Retinal pigment epithelial cell (primary cell): ENCODE measurements around the gene CENPI.
A peak's percentile ranks its signal among the peaks of the same experiment; 100 is the strongest.
"Not testable (repeated sequence)": the region's sequence is repeated elsewhere in the genome, so short reads cannot be mapped to it uniquely, and the experiment has no call there.

Source experiments
- DNase-seq: peaks from one replicate; pipeline ENCODE4 v3.0.0-alpha.2; 2010; ENCODE audit warnings: low read depth
- H3K4me3 ChIP-seq: 2 replicates; pipeline ENCODE4 v1.5.1; 2011; ENCODE audit warnings: mild to moderate bottlenecking, low read length, control low read depth, moderate library complexity
- TF ChIP-seq, protein P1 (sequence below): conservative IDR thresholded peaks from 2 replicates; pipeline ENCODE4 v1.5.1; 2011; ENCODE audit warnings: low read depth, low read length, control low read depth, inconsistent platforms

CENPI gene, protein sequence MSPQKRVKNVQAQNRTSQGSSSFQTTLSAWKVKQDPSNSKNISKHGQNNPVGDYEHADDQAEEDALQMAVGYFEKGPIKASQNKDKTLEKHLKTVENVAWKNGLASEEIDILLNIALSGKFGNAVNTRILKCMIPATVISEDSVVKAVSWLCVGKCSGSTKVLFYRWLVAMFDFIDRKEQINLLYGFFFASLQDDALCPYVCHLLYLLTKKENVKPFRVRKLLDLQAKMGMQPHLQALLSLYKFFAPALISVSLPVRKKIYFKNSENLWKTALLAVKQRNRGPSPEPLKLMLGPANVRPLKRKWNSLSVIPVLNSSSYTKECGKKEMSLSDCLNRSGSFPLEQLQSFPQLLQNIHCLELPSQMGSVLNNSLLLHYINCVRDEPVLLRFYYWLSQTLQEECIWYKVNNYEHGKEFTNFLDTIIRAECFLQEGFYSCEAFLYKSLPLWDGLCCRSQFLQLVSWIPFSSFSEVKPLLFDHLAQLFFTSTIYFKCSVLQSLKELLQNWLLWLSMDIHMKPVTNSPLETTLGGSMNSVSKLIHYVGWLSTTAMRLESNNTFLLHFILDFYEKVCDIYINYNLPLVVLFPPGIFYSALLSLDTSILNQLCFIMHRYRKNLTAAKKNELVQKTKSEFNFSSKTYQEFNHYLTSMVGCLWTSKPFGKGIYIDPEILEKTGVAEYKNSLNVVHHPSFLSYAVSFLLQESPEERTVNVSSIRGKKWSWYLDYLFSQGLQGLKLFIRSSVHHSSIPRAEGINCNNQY

DNA sequence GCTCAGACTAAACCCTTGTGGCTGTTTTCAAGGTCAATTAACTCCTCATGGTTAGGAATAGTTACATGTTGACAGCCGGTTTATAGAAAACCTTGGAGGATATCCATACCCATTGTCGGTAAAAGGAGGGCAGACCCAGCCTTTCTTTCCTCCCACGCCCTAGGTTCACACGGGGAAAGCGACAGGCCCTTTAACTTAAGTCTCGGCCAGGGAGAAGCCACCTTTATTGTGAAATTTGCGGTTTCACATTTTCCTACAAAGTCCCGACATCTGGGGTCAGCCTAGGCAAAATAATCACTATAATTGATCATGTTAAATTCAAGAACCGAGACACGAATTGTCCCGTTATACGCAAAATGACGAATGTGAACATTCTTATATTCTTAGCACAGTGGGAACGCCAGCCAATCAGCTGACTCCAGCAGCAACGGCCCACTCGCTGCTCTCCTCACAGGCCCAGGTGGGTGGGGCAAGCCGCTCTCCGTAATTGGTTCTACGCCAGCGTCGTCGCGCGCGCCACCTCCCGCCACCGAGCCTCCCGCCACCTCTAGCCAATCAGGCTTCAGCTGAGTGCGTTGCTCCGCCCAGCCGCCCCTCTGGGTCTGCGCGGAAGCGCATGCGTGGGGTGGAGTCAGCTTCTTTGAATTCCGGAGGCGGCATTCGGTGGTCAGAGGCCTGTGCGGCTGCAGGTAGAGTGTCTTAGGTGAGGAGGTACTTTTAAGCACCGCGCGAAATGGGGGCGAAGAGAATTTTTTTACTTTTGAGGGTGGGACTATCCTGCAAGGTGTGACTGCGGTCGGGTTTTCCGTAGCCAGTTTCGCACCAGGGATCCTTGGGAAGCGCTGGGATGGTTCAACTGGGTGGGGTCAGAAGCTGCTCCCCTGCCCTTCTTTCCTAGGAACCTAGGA is at the start of gene CENPI:
TSS of gene CENPI (plus strand) at position 659 of the 908 bp plus-strand sequence. CDS start 2,867 bp downstream, outside the sequence.
- DNase-seq, result peak; percentile 69
- TF ChIP-seq, protein P1, sequence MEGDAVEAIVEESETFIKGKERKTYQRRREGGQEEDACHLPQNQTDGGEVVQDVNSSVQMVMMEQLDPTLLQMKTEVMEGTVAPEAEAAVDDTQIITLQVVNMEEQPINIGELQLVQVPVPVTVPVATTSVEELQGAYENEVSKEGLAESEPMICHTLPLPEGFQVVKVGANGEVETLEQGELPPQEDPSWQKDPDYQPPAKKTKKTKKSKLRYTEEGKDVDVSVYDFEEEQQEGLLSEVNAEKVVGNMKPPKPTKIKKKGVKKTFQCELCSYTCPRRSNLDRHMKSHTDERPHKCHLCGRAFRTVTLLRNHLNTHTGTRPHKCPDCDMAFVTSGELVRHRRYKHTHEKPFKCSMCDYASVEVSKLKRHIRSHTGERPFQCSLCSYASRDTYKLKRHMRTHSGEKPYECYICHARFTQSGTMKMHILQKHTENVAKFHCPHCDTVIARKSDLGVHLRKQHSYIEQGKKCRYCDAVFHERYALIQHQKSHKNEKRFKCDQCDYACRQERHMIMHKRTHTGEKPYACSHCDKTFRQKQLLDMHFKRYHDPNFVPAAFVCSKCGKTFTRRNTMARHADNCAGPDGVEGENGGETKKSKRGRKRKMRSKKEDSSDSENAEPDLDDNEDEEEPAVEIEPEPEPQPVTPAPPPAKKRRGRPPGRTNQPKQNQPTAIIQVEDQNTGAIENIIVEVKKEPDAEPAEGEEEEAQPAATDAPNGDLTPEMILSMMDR, result no peak
- H3K4me3 ChIP-seq, result peak within 1 kb of the TSS; percentile 76

DNA sequence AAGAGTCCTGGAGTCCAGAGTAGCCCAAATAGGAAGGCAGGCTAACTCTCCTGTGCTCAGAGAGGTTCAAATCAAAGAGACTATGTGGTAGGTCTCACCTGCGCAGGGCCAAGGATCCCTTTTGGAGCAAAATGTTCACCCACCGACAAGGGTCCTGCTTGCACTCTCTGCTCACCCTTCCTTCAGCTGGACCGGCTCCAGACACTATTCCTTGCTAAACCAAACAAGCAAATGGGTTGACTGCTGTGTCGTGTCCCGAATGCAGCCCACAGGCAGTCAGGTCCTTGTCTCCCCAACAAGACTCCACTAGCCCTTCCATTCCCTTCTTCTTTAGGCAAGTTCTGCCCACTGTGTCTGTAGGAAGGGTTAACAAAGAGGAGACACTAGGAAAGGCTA is 46.9 kb upstream of the CENPI start:
- TF ChIP-seq, protein P1, result no peak
- no peak for DNase-seq
- peak overlapping the region; percentile 71 for H3K4me3 ChIP-seq

DNA sequence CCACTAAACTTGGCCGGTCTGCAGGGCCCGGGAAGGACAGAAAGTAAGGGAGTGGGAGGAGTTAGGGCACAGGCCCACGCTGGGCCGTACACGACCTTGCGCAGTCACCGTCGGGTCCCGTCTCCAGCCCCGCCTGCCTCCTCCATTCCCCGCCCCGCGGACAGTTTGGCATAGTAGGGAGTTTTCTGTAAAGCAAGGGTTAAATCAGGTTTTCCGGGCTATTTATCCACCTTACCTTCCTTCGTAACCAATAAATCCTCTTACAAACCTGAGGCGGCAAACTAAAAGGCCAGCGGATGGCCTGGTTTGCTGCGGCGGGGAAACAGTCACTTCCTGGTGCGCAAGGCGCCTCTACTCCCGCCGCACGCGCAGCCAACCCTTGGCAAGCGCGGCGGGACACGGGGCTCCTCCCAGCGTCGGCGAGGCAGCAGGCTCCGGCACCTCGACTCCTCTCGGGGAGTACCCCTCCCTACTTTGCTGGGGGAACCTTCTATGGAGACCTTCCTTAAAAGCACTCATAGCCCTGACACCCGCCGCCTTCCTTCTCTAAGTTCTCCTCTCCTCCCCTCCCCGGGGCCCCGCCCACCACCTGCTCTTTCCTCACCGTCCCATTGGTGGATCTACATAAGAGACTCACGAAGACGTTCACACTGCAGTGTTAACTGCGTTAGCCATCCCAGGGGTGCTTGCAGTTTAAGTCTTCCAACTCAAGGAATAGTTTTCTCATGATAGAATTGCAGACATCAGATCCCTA is 46.3 kb upstream of the CENPI start, which contains the start of gene TRMT2B:
TSS of gene TRMT2B (minus strand) at position 563 of the 754 bp plus-strand sequence. CDS start 9,822 bp downstream, outside the sequence.
- peak; percentile 28 for DNase-seq
- TF ChIP-seq, protein P1, result no peak
- H3K4me3 ChIP-seq, result peak within 1 kb of the TSS; percentile 71

DNA sequence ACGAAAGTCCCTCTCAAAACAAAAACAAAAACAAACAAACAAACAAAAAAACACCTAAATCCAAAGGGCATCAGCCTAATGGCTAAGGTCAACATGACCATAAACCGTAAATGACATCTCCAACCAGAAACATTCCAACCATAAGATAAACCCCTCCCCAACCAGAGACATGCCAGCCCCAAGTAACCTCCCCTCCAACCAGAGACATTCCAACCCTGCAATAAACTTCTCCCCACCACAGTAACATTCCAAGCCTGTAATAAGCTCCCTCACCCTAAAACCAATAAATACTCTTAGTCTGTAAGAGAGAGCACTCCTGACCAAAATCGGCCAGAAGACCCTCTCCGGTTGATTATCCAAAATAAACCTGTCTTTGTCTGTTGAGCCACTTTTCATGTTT is 41.5 kb upstream of the CENPI start:
- DNase-seq, result not testable (repeated sequence)

DNA sequence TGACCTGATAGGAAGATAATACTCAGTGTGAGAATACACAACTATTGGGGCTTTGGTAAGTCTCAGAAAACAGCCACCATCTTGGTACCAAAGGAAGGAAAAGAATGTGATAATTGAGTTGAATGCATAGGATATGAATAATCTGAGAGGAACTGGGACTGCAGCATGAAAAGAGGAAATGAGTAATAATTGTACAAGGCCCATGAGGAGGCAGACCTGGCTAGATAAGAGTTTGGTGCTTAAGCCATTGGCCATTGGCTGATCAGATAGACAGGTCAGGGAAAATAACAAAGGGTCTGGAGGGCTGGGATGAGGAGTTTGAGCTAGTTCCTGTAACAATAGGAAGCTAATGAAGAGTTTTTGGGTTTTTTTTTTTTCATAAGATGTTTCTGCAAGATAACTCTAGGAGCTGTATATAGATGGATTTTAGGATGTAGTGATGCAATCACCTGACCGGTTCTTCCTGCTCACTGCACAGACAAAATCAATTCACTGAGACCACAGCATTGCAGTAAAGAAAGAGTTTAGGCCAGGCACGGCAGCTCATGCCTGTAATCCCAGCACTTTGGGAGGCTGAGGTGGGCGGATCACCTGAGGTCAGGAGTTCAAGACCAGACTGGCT is 40.8 kb upstream of the CENPI start:
- DNase-seq, result no peak
- TF ChIP-seq, protein P1, result no peak

More for the DNA sequence above, 41.5 kb upstream of the CENPI start:
- not testable (repeated sequence) for H3K4me3 ChIP-seq

DNA sequence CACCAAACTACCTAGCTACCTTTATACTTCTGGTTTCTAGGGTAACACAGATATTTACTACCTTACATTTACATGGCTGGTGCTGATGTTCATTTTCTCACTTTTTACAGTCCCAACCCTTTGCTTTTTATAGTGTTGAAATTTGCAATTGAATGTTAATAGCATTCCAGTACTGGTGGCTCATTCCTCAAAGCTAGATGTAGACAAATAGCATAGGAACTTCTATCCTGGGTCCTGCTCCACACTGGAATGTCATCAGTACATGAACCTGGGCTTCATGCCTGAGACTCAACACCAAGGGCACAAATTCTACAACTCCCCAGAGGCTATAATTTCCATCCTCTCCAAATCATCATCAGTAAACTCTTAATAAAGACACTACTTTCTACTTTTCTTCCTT is 35.8 kb upstream of the CENPI start:
- no peak for DNase-seq
- TF ChIP-seq, protein P1, result no peak

More for the DNA sequence above, 40.8 kb upstream of the CENPI start:
- no peak overlapping the region for H3K4me3 ChIP-seq

More for the DNA sequence above, 35.8 kb upstream of the CENPI start:
- no peak overlapping the region for H3K4me3 ChIP-seq
